GM19193 (cell line): Measurements from ENCODE around the gene PTPN2.

Experiments
- POLR2A ChIP-seq: IDR thresholded peaks from 4 replicates; pipeline ENCODE4 v1.6.1; 2011; ENCODE audit not compliant: insufficient read depth, insufficient read length; ENCODE audit errors: extremely low read depth

PTPN2 gene

DNA sequence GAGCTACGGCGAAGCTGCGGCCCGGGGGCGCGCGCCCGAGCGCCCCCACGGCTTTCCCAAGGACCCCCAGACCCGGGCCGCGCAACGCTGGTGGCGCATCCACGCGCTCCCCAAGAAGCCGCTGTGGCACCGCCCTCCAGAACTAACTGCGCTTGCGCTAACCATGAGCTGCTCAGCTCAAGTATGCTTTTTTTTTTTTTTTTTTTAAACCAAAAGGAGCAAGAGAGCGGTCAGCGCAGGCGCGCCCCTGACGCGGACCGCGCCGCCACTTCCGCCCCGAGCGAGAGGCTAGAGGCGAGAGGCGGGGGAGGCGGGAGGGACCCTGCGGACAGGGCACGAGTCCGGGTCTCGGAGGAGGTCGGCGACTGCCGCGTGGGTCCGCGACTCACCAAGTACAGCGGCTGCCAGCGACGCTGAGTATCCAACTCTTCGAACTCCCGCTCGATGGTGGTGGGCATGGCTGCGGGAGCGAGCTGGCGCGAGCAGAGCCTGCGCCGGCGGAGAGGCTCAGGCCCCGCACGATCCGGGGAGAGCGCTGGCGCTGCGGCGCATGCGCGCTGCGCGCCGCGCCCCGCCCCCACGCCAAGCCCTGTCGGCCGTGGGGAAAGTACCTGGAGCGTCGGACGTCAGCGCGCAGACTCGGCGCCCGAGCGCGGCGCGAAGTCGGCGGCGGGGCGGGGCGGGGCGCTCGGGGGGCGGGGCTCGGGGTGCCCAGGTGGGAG lies at the start of gene PTPN2:
TSS of gene PTPN2 (minus strand) at position 554 of the 722 bp plus-strand sequence. CDS start at position 458, 96 bp downstream.
- peak; percentile 99 for TF ChIP-seq POLR2A

DNA sequence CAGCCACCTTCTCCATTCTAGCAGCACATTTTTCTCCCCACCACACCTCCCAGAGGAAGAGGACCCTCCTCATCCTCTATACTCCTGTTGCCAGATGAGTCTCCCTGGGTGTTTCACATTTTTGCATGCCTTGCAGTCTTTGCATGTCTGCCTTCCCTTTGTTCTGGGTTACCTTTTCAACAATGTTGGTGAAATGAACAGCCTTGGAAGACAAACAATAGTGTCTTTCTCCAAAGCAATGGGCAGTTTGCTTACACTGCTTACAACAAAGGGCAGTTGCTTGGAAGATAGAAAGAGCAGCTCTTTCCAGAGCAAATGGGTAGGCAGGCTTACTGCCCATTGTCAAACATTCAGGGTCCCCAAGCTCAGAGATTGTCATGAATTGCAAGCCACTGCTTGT lies 49.3 kb upstream of the PTPN2 start:
- TF ChIP-seq POLR2A: no peak

DNA sequence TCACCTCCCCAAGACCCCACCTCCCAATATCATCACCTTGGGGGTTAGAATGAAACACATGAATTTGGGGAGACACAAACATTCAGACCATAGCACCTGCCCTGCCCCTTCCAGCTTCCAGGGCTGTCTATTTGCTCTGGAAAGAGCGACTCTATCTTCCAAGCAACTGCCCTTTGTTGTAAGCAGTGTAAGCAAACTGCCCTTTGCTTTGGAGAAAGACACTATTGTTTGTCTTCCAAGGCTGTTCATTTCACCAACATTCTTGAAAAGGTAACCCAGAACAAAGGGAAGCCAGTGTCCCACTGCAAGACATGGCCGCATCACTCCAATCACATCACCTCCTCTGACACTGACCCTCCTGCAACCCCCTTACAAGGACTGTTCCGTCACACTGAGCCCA lies 46.9 kb upstream of the PTPN2 start:
- TF ChIP-seq POLR2A: no peak

DNA sequence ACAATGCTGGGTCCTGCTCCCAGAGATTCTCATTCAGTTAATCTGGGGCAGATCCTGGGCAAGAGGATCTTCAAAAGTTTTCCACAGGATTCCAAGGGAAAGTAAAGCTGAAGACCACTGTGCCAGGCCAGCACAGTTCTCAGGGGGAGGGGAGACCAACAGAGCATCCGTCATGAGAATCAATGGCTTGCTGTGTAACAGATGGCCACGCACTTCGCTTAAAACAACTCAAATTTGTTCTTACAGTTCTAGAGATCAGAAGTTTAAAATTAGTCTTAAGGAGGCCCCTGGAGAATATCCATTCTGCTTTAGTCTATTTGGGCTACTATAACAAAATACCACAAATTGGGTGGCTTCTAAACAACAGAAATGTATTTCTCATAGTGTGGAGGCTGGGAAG lies 46.3 kb upstream of the PTPN2 start:
- TF ChIP-seq POLR2A: no peak

DNA sequence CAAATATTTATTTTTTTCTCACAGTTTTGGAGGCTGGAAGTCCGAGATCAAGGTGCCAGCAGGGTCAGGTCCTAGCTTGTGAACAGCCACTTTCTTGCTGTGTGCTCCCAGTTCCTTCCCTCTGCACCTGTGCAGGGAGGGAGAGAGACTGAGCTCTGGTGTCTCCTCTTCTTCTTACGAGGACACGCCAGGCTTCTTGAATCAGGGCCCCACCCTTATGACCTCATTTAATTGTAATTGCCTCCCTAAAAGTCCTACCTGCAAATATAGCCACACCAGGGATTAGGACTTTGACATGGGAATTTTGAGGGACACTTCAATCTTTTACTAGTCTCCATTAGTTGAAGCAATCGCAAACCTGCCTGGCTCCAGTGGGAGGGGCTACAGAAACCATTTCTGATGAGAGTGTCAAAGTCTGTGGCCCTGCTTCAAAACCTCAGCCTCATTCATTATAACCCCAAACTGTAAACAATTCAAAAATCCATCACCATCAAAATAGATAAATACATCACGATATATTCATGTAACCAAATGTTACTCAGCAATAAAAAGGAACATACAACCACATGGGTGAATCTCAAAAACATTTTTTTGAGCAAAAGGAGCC lies 45.5 kb upstream of the PTPN2 start:
- TF ChIP-seq POLR2A: no peak

DNA sequence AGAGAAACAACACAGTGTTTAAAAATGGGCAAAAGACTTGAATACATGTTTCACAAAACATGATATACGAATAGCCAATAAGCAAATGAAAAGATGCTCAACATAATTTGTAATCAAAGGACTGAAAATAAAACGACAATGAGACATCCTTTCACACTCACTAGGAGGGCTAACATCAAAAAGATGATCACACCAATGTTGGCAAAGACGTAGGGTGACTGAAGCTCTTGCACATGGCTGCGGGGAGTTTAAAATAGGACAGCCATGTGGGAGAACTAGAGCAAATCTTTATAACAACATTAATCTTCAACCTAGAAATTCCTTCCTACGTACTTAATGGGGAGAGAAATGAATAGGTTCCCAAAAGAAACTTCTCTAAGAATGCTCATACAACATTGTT lies 44.6 kb upstream of the PTPN2 start:
- TF ChIP-seq POLR2A: no peak

DNA sequence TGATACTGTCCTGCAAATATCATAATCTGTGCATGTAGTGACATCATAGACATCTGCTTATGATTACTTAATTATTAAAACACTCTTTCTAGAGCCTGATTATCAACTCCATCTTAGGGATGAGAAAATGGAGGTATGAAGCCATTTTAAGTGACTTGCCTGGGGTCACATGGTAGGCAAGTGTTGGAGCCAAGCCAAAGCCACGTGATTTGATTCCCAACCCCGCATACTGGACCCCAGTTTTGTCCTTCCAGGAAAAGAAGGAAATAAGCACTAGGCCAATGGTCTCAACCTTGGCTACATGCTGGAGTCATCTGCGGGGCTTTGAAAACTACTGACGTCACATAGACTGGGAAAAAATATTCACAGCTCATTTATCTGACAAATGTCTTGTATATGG lies 44.2 kb upstream of the PTPN2 start:
- no peak for TF ChIP-seq POLR2A

DNA sequence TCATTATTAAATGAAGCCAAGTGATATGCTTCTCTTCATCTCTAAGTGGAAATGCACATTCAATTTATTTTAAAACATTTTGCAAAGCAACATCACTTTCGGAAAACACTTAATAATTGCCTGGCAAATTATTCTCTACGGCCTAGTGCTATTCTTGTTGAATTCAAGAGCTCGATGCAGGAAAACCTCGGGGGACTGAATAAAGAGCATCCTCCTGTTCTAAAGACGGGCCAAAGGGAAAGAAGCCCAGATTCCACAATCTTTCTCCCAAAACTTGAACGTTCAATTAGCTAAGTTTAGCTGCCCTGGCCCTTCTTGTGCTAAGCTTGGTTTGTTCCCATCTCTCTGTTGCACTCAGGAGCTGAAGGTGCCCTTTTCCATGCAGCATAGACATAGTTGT lies 40.6 kb upstream of the PTPN2 start:
- TF ChIP-seq POLR2A: no peak

DNA sequence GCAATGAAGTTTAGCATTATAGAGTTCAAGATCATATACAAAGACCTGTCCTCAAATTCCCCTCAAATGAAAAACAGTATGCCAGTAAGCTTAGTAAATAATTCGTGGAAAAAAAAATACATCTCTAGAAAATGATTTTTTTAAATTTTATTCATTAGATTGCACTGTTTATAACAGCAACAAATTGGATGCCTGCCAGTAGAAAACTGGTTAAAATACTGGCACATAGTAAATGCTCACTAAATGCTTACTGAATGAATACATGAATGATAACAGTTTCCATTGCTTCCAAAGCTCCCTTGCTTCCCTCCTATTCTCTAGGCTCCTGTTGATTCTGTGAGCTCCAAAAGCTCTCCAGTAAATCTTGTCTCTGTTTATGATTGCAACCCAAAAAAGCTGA lies 38.2 kb upstream of the PTPN2 start:
- TF ChIP-seq POLR2A: no peak

DNA sequence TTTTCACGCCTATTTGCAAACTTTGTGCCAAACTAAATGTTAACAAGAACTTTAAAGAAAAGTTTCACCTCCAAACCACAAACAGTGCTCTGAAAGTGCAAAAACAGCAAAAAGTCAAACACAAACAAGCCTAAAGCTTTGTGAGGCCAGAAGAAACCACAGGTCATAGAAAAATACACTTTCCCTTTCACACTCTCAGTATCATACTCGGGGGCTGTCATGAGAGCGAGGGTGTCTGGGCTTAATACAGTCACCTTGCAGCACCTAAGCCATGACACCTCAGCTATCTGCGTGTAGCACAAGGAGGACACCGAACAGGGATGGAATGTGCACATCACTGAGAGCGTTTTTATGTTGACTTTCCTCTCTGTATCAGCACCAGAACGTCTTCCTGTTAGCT lies 37.1 kb upstream of the PTPN2 start:
- TF ChIP-seq POLR2A: no peak

DNA sequence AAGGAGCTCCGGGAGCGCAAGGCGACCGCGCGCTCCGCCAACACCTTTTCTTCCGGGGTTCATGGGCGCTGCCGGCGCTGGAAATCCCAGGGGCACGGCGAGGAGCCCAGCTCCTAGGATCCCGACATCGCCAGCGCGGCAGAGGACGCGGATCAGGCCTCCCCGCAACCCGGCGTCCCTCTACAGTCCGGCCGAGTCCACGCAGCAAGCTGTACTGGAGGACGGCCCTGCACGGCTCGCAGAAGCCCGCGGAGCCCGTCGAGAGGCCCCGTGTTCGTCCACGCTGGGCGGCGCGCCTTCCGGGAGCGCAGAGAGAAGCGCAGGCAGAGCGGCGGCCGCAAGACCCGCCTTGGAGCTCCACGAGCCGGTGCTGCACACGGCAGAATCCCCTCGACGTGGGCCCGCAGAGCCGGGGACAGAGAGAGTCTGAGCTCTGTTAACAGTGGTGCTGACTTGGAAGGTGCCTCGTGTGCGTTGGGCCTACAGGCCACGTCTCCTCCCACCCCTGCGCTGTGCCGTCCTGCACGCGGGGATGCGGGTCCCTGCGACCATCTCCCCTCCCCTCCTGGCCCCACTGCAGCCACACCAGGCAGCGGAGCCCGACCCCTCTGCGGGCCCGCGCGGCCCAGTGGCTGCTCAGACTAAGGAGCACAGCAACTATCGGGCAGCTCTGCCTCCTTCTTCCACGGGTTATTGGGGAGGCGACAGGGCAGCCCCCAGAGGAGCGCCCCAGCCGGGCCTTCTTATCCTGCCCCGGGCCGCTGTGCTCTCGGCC lies 28.1 kb upstream of the PTPN2 start:
- no peak for TF ChIP-seq POLR2A

DNA sequence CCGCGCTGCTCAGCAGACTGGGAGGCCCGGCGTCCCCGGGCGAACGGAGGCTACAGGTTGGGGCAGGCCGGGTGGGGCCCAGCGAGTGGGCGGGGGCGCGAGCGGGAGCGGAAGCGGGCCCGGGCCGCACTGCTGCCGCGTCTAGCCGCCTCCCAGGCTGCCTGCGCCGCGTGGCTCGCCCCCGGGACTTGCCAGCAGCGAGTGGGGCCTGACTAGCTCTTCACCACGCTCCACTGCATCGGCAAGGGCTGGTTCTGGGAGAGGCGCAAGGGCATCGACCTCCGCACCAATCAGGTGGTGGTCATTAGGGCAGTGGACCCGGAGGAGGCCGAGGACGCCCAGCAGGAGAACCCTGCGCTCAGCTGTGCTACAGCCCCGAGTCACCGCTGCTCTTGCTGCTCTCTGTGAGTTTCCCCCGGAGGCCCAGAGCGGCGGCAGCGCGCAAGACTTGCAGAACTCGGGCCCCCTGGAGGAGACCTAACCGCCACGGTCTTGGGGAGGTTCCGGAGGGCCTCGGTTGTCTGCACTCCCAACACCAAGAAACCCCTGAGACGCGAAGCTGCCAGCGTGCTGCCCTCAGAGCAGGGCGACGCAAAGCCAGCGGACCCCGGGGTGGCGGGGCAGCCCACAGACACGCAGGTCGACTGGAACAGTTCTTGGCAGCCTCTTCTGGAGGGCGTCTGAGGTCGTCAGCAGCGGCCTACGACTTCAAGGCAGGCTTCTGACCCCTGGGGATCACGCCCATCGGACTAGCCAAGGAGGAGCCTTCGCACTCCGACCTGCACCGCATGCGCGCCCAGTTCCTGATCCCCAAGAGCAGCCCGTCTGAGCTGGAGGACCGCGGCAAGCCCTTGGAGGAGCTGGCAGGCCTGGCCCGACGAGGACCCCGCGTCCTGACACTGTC lies 27.2 kb upstream of the PTPN2 start:
- no peak for TF ChIP-seq POLR2A

DNA sequence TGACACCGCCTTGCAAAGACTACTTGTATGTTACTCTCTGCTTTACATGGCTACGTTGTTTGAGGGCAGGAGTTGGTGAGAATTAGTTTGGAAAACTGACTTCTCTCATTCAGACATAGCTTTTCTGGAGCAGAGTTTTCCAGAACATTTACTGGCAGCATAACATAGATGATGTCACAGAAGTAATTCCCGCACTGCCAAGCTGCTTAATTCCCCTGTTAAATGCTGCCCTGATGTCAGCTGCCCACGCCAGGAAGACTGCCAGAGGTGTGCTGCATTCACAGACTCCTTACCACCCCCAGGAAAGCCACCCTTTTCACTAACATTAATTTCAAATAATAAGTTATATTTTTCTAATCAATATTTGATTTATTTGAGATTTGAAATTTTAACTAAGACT lies 24.7 kb upstream of the PTPN2 start:
- TF ChIP-seq POLR2A: no peak

DNA sequence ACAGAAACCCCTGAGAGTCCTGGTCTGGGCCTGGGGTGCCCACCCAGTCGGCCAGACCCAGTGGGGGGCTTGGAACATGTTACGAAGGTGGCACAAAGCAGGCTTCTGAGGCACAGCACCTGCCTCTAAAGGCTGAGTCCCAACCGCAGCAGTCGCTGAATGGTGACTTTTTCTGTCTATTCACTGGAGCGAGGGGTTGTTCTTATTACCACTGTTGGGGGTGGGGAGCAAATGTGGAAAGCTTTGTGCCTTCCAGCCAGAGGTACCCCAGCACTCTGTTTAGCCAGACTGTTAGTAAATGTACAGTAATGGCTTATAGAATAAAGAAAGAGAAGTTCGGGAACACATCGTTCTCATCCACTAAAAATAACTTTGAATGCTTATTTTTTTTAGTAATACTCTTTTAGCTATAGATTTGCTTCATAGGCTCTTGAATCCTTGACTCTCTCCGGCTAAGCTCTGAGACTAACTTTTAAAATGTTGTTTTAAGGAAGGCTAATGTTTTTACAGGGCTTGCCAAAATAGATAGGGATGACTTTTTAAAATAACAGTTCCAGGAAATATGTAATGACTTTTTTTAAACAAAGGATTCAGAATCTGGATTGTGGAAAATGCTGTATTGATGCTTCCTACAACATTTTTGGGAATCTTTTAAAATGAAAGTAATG lies 23.4 kb upstream of the PTPN2 start:
- no peak for TF ChIP-seq POLR2A
